Vagina (tissue), 2 donors: ENCODE results near the gene ODAD3.

Experiments used
- CTCF ChIP-seq, 3 experiments: fragments of 450-650 bp in 2 of 3; fragments of 200-600 bp in 1 of 3; sonication (generic) in 1 of 3; IDR thresholded peaks; one replicate each; pipeline ENCODE4 v1.5.1; 2017 to 2019; ENCODE audit warnings: antibody characterized with exemption in 3 of 3, mild to moderate bottlenecking in 2 of 3, moderate library complexity in 2 of 3
- POLR2A ChIP-seq, 2 donors: fragments of 450-650 bp; IDR thresholded peaks; one replicate each; pipeline ENCODE4 v1.6.1; 2017; ENCODE audit warnings: antibody characterized with exemption in 2 of 2, mild to moderate bottlenecking in 2 of 2, moderate library complexity in 2 of 2
- POLR2AphosphoS5 ChIP-seq, 2 donors: sonication (generic); formaldehyde crosslinking; IDR thresholded peaks; one replicate each; pipeline ENCODE4 v1.9.0; 2017; ENCODE audit warnings: antibody characterized with exemption in 2 of 2, mild to moderate bottlenecking in 2 of 2, low read depth in 1 of 2; ENCODE audit not compliant: insufficient read depth in 1 of 2

GRCh38 chr19:11423791-11424181 is 11.1 kb downstream of the ODAD3 start:
- TF ChIP-seq CTCF (IDR thresholded peaks at IDR 0.05): no peak
- TF ChIP-seq POLR2A (IDR thresholded peaks at IDR 0.05): no peak
- no peak for TF ChIP-seq POLR2AphosphoS5 (IDR thresholded peaks at IDR 0.05; ENCODE audit: insufficient read depth in 1 of 2, low read depth in 1 of 2)
